Right forelimb (tissue), 1 donor: Measurements from ENCODE around the gene JAG2.

Experiments used
- DNase-seq: peaks from one replicate; pipeline ENCODE4 v3.0.0-alpha.2; 2018

Gene JAG2

DNA sequence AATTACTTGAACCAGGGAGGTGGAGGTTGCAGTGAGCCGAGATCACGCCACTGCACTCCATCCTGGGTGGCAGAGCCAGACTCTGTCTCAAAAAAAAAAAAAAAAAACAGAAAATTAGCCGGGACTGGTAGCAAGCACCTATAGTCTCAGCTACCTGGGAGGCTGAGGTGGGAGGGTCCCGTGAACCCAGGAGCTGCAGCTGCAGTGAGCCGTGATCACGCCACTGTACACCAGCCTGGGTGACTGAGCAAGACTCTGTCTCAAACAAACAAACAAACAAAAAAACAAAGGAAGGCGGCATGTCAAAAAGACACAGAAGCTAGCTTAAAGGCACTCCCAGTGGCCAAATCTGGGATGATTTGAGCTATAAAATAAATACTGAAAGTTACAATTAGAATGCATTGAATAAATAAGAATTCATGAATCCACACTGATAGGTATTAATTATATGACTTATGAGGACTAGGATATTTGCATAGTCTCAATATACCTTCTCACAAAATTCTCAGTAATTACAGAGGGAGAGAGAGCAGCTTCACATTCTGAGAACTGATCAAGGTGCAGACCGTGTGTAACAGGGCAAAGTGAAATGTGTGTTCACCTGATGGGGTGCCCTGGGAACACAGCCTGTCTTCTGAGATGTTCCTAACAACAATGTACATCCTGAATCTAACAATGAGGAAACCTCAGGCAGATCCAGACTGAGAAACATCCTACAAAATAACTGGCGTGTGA, 60.6 kb downstream of the JAG2 start:
- DNase-seq: no peak

DNA sequence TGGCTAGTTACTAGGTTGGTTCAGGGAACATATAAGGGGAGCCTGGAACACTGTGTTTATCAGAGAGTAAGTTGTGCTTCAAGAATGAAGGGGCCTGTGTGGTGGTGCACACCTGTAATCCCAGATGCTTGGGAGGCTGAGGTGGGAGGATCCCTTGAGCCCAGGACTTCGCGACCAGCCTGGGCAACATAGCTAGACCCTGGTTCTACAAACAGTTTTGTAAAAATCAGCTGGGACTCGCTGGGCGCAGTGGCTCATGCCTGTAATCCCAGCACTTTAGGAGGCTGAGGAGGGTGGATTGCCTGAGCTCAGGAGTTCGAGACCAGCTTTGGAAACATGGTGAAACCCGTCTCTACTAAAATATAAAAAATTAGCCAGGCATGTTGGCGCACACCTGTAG, 61.2 kb downstream of the JAG2 start:
- DNase-seq: no peak

DNA sequence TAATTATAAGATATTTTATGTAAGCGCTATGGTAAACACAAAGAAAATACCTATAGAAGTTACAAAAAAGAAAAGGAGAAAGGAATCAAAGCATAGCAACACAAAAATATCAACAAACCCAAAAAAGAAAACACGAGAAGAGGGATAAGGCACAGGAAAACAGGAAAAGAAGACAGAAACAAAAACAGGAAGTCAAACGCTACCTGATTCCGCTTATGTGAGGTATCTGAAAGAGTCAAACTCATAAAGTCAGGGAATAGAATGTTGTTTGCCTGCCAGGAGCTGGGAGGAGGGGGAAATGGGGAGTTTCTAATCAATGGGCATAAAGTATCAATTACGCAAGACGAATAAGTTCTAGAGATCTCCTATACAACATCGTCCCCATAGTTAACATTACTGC, 63.4 kb downstream of the JAG2 start:
- no peak for DNase-seq

DNA sequence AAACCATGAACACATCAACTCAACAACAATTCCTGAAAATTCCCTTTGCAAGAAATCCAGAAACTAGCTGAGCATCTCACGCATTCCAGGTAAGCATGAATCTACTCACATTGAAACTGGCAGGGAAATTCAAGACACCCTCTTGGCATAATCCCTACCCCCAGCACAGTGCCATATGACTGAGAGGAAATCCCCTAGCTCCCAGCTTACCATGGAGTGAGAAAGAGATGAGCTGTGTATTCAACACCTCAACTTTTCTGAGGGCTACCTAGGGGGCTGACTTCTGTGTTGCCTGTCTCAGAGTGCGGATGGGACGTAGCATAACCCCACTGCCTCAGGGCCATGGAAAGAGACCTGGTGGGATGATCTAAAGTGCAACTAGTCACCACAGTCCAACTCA, 65.7 kb downstream of the JAG2 start:
- DNase-seq: no peak

DNA sequence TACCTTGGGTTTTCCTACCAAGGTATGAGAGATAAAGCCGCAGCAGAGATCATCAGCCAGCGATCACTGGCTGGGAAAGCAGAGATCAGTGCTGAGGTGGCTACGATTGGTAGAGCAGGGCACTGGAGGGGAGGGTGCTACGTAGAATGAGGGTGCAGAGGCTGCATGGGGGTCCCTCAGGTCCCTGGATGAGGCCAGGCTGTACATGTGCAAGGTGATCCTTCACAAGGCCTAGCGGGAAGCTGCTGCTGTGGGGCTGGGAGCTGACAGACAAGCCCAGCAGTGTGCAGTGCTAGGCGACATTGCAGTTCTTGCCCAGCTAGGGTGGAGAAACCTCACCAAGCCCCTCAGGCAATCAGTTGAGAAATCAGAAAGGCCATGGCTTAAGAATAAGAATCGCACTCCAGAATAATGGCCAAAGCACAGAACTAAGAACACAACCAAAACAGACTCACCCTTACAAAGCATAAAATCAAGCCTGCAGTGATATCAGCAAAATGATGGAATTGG, 66.2 kb downstream of the JAG2 start:
- DNase-seq: no peak

DNA sequence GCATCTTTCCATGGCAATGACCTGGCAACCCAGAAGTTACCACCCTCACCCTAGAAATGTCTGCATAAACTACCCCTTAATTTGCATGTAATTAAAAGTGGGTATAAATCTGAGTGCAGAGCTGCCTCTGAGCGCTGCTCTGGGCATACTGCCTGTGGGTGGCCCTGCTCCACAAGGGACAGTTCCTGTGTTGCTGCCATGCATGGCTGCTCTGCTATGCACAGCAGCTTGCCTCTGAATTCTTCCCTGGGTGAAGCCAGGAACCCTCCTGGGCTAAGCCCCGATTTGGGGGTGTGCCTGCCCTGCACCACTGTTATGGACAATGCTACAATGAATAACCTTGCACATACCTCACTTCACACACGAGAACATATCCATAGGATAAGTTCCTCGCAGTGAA, 67.7 kb downstream of the JAG2 start:
- DNase-seq: no peak

DNA sequence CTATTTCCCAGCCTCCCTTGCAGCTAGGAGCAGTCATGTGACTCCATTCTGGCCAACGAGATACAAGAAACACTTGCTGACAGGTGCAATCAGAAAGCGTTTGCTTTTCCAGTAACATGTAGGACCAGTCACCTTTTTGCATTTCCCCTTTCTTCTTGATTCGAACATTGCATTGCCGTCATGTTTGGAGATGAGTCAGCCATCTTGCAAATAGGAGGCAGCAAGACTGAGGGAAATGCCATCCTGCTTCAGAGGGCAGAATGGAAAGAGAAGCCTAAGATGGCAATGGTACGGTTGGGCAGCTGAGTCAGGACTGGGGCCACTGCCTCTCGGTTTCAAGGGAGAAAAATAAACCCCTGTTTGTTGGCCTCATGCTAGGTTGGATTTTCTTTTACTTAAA, 68.8 kb downstream of the JAG2 start:
- no peak for DNase-seq

DNA sequence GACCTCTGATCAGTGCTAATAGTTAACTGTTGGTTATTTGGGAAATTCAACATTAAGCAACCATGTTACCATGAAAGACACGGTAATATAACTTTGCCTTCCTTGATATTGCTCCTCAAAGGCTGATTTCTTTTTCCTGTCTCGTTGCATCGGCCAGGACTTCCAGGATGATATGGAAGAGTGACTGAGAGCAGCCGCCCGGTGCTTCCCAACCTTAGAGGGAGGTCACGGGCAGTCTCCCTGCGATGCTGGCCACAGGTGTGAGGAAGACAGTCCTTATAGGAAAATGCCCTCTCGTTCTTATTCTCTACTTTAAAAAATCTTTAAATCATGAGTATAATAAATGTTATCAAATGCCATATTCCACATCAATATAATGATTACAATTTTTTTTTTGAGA, 70.3 kb downstream of the JAG2 start:
- DNase-seq: no peak

DNA sequence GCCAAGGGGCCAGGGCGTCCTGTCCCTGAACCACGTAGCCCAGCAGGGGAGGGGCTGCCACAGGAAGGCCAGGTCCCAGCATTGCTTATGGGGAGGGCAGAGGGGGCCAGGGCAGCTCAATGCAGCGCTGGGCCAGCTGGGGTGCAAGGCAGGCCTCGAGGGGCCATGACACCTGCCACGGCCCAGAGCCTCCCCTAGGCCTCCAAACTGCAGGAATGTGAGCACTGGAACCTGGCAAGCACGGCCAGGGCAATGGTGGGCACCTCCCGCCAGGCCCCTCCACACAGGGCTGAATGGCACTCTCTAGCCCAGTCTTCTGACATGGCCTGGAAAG, 70.8 kb downstream of the JAG2 start:
- no peak for DNase-seq

DNA sequence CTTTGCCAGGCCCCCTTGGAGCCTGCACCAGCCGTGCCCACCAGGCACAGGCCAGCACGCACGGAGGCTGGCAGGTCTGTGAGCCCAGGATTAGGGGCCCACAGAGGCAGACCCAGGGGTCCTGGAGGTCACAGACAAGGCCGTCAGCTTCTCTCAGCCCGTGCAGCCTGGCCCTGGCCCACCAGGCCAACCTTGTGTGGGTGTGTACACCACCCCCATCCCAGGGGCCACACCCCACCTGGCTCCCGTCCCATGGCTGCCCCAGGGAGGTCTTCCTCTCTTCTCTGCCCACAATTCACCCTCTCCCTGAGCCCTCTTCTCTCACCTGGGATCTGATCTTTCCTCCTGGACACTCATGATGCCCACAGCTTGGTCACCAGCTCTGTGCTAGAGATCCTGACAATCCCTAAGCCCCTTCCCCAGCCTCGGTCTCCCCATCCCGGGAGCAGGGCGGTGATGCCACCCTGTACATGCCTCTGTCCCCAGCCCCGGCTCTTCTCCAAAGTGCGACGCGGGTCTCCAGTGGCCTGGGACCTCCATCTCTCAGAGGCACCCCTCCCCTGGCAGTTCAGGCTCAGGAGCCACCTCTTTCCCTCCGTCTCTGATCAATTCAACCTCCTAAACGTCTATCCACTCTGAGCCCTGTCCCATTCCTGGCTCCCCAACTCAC, 72.2 kb downstream of the JAG2 start:
- DNase-seq: no peak

DNA sequence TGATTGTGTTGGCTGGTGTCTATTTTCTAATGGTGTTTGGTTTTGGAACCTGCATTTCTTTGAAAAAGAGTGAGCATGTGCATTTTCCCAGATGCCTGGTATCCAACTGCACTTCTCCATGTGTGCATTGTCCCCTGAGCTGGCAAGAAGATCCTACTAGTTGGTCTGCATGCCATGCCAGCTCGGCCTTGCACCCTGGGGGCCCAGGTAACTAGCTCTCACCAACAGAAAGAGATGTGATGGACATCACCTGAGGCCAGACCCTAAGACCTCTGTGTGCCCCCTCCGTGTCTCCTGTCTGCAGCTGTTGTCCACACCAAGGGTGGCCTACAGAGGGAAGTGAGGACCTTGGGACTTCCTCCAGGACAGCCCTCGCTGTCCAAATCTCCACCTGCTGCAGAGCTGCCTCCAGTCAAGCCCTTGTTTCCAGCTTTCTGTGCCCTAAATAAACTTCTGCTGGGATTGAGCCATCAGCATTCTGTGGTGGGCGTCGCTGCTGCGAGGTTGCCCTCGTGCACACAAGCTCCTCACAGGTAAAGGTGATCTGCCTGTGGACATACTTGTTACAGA, 73.3 kb downstream of the JAG2 start:
- DNase-seq: no peak

DNA sequence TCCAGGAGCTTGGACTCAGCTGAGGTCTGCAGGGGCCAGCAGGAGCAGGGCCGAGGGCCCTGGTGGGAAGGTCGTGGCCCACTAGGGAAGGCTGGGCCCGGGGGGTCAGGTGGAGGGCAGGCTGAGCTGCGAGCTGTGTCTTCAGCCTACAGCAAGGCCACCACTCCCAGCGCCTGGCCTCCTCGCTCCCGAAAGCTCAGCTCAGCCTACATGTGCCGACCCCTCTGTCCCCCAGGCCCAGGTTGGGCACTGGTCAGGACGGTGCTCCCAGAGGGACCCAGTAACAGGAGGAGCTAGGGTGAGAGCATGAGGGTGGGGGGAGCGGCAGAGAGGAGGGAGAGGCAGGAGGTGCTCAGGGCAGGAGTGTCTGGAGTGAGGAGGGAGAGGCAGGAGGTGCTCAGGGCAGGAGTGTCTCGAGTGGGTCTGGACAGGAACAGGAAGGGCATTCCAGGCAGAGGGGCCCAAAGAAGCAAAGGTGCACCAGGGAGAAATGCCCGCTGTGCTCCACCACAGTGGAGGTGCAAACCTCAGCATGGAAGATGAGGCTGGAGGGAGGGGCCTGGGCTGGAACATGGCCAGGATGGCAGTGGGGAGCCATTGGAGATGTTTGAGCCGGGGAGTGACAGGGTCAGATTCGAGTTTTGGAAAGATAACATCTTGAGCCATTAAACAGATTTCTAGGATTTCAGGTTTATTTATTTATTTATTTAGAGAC, 74.2 kb downstream of the JAG2 start:
- DNase-seq: no peak

DNA sequence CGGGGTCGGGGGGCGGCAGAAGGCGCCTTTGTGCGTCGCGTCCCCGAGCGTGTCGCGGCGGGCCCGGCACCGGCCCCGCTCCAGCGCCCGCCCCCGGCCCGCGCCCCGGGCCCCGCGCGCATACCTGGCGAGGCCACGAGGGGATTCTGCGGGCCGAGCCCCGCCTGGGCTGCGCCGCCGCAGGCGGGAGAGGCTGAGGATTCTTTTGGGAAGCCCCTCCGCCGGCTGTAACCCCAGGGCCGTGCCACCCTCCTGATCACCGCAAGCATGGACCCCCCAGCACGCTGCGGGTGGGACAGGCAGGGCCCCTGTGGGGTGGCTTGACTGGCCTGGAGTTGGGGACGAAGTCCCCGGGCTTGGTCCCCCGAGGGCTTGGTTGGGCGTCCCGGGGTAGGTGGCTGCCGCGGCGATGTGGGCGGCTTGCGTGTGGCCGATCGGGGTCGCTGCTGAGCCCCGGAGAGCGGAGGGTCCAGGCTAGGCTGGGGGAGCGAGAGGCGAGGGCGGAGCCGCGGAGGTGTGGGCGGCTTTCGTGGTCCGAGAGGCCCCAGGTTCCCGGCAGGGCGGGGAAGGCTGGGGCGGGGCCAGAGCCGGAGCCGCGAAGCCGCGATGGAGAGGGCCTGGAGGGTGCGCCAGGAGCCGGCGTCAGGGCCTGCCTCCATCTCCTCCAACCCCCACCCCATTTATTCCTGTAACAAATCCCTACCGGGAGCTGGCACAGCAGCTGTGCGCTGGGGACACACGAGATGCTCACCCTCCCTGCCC, 75.0 kb downstream of the JAG2 start:
- peak; percentile 88 for DNase-seq

DNA sequence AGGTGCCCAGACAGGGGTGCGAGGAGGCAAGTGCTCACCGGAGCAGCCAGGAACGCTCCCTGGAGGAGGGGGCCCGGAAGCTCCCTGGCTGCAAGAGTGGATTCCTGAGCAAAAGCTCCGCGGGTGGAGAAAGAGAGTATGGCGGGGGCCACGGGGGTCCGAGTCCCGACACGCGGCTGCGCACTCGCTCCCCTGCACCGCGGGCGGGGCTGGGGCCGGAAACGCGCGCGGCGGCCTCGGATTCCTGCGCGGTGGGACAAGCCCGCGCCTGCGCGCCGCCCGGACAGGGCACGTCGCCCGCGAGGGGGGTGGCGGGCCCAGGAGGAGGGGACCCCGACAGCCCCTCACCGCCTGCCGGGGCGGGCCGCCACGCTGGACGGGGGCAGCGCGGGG, 75.5 kb downstream of the JAG2 start:
- peak; percentile 86 for DNase-seq

DNA sequence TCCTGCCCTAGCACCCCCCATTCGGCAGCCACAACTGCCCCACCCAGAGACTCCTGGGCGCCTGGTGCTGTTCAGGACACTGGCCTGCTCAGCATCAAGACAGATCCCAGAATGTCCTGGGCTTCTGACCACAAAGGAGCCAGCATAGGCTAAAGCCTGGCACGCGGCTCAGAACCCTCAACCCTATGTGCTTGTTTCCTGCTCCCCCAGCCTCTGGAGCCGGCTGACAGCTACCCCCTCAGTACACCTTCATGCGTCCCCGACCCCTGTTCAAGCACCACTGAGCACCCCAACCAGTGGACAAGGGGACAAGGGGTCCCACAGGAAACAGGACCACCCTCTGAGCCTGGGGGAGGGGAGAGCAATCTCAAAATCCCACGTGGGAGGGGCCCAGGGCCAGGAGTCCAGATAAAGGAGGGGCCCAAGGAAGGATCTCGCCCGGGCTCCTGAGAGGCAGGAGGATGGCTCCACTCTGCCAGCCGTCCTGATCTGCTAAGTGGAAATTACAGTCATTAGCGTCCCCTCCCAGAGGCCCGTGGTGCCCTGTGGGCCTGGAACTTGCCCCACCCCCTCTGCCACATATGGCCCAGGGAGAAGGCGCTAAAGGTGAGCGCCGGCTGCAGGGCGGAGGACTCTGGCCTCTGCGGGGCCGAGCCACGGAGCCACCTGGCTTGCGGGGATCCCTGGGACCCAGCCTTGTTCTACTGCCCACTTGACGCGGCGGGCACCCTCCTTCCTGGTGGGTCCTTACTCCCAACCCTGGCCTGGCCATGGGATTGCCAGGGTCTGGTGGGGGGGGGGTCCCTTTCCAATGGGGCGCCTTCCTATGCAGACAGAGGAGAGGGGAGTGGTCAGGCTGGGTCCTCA, 76.2 kb downstream of the JAG2 start:
- DNase-seq: peak; percentile 61

DNA sequence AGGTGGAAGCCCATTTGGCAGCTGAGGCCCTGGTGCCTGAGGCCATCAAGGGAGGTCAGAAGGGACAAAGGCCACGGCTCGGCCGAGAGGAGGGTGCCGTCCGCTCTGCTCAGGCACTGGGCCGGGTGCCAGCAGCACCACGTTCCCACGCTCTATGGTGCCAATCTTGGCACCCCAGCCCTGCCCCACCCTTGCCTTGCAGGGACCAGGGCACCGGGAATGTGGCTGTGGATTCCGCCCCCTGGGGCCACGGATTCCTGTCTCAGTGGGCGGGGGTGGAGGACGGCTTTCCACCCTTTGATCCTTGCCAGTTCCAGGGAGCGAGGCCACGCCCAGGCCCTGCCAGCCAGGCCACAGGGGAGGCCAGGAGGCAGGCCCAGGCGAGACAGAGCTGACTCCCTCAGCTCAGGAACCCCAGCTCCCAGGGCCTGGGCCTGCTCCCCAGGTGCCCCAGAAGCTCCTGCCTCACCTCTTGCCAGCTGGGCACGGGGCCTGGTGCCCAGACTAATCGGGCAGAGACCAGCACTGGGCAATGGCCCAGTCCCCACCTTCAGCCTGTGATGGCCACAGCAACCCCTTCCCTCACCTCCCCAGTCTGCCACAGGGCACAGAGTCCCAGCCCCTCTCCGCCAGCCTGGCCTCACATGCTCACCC, 76.9 kb downstream of the JAG2 start:
- DNase-seq: peak; percentile 62

DNA sequence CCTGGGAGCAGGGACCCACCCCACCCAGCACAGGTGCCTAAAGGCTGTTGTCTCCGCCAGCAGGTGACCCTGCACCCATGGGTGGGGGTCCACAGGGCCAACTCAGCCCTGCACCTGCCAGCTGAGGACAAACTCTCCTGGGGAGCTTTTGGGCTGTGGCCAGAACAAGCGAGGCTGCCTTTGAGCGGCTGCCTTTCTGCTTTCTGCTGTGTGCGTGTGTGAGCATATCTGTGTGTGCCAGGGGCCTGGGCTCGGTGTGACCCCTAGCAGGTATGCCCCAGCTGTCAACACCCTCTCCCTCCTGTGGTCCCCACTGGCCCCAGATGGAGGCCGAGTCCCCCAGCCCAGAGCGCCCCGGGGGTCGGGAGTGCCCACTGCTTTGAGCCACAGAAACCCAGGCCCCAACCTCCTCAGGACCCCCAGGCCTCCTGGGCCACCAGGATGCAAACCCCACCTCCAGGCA, 77.5 kb downstream of the JAG2 start:
- no peak for DNase-seq
